ENCODE measurements around the gene OR2W3. TPM values are rescaled to one million over a fixed set of nuclear protein-coding genes. Genes with fewer than 3 reads are reported as not detected.

OR2W3 gene
- total RNA-seq, 1 experiment from 2014 or later = not detected

GRCh38 chr1:247906504-247907047 is 11.2 kb downstream of the OR2W3 start (continued):
- TF ChIP-seq CTCF (IDR thresholded peaks at IDR 0.05 in 2 of 3, conservative IDR thresholded peaks at IDR 0.05 in 1 of 3; ENCODE audit: borderline replicate concordance in 1 of 3, insufficient read depth in 1 of 3, low read depth in 2 of 3, low read length in 2 of 3) (no peak), POLR2AphosphoS5 (IDR thresholded peaks at IDR 0.05; ENCODE audit: low read depth, low read length) (no peak), EZH2 (IDR thresholded peaks at IDR 0.05) (no peak), YY1 (IDR thresholded peaks at IDR 0.05; ENCODE audit: extremely low read depth, insufficient replicate concordance, low read depth, low read length) (no peak), ZNF274 (IDR thresholded peaks at IDR 0.05; ENCODE audit: low read depth, low read length) (no peak), RAD21 (IDR thresholded peaks at IDR 0.05; ENCODE audit: low read depth) (no peak), CBX3 (IDR thresholded peaks at IDR 0.05; ENCODE audit: low read depth) (no peak), ZFX (IDR thresholded peaks at IDR 0.05) (no peak)

- intact Hi-C loops (cut with micrococcal nuclease) = no loop called here
- no TSS peak for BruUV-seq (replicated peaks)
- RAD21 ChIA-PET (ENCODE audit: low non-redundant PET in 1 of 2, low total read pairs in 2 of 2, uncharacterized antibody in 2 of 2, unreplicated experiment in 2 of 2) = no interaction called here
These were observed 13.4 kb downstream of the OR2W3 start for GRCh38 chr1:247908766-247909165.

More at GRCh38 chr1:247908766-247909165, 13.4 kb downstream of the OR2W3 start:
- POLR2A ChIA-PET = no interaction called here
- no peaks in the 10 kb centered on the region for H3K4me1 ChIP-seq (ENCODE audit: control insufficient read depth in 1 of 2, insufficient read depth in 2 of 2, low read length in 2 of 2)
- H3K4me2 ChIP-seq (ENCODE audit: low read length) = no peak overlapping the region
- no peak overlapping the region for H2AFZ ChIP-seq (ENCODE audit: low read depth, low read length, poor library complexity, severe bottlenecking)
- no peak overlapping the region for H3K27ac ChIP-seq (ENCODE audit: low read depth, low read length)
- no peaks in the 10 kb centered on the region for H3K9me2 ChIP-seq (ENCODE audit: insufficient read depth)
- H3K9ac ChIP-seq (ENCODE audit: low read length) = no peak overlapping the region
- CTCF ChIA-PET = no interaction called here
- ATAC-seq (no peak), DNase-seq (ENCODE audit: low read depth, low spot score) (no peak)
- no peak overlapping the region for H3K4me3 ChIP-seq (replicated peaks in 1 of 2; ENCODE audit: low read depth in 1 of 2, low read length in 2 of 2)
- H3K27me3 ChIP-seq (ENCODE audit: insufficient read depth, low read length) = no peaks in the 10 kb centered on the region
- no peak for TF ChIP-seq EGR1 (IDR thresholded peaks at IDR 0.05; ENCODE audit: low read depth)
- no peak for TF ChIP-seq ATF3 (IDR thresholded peaks at IDR 0.05)
- TF ChIP-seq EZH2phosphoT487 (IDR thresholded peaks at IDR 0.05; ENCODE audit: borderline replicate concordance) = no peak
- TF ChIP-seq CBX3 (IDR thresholded peaks at IDR 0.05; ENCODE audit: low read depth) = no peak
- no peak for TF ChIP-seq ZNF274 (IDR thresholded peaks at IDR 0.05; ENCODE audit: low read depth, low read length)
- no peak for TF ChIP-seq EZH2 (IDR thresholded peaks at IDR 0.05)
- no peak for TF ChIP-seq ZBTB33 (IDR thresholded peaks at IDR 0.05; ENCODE audit: extremely low read depth, insufficient replicate concordance, low read length)
- no peak for TF ChIP-seq SRF (IDR thresholded peaks at IDR 0.05; ENCODE audit: low read depth)
- H4K20me1 ChIP-seq (ENCODE audit: insufficient read depth) = no peaks in the 10 kb centered on the region
- H3K79me2 ChIP-seq (ENCODE audit: insufficient read depth, low read length) = no peaks in the 10 kb centered on the region
- H3K9me3 ChIP-seq (ENCODE audit: control insufficient read depth in 1 of 2, insufficient read depth in 1 of 2, low read depth in 1 of 2, low read length in 2 of 2) = peaks cover 8% of the 10 kb centered on the region in 2 experiments; a peak in 2 of 4 replicates
- no peaks in the 10 kb centered on the region for H3K36me3 ChIP-seq (ENCODE audit: control insufficient read depth in 1 of 2, insufficient read depth in 2 of 2, low read length in 2 of 2)

Data from HCT116 (cell line).